Cerebellar nuclear complex (tissue), 1 donor: ENCODE data around the gene GPR55.
"Not testable (repeated sequence)": the region's sequence is repeated elsewhere in the genome, so short reads cannot be mapped to it uniquely, and the experiment has no call there.

Experiments
- DNase-seq, 2 experiments: peaks; one replicate each; lab custom pipeline; 2025; lab: John Stamatoyannopoulos, UW

Gene GPR55, protein sequence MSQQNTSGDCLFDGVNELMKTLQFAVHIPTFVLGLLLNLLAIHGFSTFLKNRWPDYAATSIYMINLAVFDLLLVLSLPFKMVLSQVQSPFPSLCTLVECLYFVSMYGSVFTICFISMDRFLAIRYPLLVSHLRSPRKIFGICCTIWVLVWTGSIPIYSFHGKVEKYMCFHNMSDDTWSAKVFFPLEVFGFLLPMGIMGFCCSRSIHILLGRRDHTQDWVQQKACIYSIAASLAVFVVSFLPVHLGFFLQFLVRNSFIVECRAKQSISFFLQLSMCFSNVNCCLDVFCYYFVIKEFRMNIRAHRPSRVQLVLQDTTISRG

DNA sequence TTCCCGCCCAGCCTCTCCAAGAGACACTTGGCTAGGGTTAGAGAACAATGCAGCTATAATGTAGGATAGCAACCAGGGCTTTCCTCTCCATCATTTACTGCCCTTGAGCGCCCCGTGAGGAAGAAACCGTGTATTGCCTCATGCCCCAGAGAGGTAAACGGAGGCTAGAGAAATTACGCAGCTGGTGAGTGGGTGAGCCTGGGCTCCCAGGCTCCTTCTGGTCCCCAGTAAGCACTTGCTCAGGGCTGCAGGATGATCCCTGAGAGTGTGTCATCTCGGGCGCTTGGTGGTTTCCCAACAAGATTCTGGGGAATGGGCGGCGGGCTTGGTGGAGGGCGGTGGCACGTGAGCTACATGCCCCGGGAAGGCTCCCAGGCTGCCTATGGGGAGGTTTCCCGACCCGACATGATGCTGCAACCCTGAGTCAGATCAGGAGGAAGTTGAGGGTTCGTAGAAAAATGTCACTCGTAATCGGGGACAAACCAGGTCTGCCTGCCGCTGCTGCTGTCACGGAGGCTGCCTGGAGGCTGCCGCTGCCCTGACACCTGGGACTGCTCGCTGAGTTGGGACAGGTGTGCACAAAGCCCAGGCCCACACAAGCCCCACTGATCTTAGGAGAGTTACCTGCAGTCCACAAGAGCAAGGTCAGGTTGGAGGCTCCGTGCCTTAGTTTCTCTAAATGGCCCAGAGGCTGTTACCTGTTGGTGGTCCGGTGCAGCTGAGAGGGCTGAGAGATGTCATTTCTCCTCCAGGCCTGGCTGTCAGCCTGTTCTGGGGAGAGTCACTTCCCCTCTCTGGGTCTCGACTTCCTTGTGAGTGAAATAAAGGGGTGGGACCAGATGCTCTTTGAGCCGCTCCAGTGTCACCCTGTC is at the start of gene GPR55:
TSS of gene GPR55 (minus strand) at position 773 of the 872 bp plus-strand sequence. CDS start 14,280 bp downstream, outside the sequence.
- no peak for DNase-seq

DNA sequence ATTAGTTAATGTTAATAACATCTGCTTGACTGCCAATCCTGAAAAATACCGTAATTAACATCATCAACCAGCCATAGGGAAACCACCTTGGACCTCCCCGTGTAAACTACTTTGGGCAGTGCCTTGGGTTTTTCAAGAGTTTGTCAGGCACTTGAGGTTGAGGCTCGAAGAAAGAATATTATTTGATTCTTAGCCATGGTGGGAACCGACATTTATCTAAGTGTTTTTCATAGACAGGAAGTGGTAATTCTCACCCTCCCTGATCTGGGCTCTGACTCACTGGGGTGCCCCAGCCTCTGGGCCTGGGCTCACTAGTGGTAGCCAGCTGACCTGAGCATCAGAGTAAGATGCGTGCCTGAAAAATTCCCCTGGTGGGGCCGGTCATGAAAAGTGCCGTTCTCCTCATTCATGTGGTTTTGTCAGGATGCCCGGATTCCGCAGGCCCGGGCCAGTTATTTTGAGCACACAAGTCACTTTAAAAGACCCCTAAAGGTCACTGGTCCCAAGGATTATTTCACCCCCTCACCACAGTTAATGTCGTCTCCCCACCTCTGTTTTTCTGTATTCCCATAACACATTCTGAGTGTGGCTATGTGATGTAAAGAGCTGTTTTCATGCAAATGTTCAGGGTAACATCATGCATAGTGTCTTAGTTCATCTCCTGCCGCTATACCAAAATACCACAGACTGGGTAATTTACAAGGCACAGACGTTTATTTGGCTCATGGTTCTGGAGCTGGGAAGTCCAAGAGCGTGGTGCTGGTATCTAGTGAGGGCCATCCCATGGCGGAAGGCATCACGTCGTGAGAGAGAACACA is 49.3 kb upstream of the GPR55 start:
- DNase-seq, result no peak

DNA sequence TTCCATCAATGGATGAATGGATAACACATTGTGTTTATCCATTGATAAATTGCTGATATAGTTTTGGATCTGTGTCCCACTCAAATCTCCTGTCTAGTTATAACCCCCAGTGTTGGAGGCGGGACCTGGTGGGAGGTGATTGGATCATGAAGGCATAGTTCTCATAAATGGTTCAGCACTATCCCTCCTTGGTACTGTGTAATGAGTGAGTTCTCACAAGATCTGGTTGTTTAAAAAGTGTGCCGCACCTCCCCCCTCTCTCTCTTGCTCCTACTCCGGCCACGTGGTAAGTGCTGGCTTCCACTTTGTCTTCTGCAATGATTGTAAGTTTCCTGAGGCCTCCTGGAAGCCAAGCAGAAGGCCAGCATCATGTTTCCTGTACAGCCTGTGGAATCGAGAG is 47.0 kb upstream of the GPR55 start:
- DNase-seq, result no peak

DNA sequence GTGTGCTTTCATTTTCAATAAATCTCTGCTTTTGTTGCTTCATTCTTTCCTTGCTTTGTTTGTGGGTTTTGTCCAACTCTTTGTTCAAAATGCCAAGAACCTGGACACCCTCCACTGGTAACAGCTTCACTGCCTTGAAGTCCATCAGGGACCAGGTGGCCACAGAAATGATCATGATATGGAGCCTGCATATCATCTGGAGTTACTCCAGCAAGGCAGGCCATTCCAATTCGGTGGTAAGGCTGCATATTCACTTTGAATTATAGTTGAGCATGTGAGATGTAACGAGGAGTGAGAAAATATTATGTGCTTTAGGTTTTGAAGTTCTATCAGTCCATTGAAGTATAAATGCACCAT is 44.6 kb upstream of the GPR55 start:
- no peak for DNase-seq

DNA sequence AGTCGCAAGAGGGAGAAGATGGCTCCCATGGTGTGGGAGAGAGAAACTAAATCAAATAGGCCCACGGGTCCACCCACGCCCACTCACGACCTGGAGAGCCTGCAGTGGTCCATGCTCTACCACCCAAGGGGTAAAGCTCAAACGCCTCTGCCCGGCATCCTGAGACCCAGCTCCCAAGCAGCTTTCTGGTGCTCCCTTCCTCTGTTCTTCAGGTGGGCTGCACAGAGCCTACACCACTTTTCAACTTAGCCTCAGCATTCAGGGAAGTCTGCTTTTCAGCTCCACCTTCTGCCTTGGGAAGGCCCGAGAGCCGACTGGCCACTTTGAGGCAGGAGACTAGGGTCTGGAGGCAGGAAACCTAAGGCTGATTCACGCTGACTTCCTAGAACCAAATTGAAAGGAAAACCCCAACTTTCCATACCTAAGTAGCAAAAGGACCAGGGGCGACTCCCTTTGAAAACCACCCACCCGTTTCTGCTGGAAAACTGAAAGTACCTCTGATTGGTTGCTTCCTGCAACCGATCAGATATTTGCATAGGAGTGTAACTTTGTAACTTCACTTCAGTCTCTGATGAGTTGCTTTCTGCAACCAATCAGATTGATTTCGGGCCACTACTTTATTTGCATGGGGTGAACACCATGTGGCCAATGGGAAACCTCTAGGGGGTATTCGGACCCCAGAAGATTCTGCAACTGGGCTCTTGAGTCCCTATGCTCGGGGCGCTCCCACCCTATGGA is 44.0 kb upstream of the GPR55 start:
- no peak for DNase-seq

DNA sequence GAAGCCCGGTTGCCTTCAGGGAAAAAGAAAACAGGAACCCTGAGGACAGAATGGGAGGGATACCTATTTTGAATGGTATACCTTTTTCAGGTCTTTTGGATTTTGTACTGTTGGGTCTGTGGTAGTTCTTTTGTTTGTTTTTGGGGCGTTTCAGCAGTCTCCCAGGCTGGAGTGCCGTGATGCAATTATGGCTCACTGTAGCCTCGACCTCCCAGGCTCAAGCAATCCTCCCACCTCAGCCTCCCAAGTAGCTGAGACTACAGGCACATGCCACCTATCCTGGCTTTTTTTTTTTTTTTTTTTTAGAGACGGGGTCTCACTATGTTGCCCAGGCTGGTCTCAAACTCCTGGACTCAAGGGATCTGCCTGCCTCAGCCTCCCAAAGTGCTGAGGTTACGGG is 43.3 kb upstream of the GPR55 start:
- not testable (repeated sequence) for DNase-seq

DNA sequence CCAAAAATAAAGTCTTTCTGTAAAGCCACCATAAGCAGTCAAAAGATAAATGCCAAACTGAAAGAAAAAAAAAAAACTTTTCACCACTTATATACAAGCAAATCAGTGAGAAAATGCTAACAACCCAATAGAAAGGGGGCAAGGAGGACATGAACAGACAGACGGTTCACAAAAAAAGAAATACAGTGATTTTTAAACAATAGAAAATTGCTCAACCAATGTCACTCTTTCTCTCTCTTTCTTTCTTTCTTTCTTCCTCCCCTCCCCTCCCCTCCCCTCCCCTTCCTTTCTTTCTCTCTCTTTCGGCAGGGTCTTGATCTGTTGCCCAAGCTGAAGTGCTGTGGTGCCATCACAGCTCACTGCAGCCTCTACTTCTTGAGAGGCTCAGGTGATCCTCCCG is 42.1 kb upstream of the GPR55 start:
- DNase-seq, result no peak

DNA sequence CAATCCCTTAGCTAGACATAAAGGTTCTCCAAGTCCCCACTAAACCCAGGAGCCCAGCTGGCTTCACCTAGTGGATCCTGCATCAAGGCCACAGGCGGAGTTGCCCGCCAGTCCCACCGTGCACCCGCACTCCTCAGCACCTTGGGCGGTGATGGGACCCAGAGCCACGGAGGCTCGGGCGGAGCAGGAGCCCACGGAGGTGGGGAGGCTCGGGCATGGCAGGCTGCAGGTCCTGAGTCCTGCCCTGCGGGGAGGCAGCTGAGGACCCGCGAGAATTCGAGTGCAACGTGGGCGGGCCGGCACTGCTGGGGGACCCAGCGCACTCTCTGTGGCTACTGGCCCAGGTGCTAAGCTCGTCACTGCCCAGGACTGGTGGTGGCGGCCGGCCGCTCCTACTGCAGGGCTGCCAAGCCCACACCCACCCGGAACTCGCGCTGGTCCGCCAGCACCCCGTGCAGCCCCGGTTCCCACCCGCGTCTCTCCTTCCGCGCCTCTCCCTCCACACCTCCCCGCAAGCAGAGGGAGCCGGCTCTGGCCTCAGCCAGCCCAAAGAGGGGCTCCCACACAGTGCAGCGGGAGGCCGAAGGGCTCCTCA is 39.2 kb upstream of the GPR55 start:
- no peak for DNase-seq

DNA sequence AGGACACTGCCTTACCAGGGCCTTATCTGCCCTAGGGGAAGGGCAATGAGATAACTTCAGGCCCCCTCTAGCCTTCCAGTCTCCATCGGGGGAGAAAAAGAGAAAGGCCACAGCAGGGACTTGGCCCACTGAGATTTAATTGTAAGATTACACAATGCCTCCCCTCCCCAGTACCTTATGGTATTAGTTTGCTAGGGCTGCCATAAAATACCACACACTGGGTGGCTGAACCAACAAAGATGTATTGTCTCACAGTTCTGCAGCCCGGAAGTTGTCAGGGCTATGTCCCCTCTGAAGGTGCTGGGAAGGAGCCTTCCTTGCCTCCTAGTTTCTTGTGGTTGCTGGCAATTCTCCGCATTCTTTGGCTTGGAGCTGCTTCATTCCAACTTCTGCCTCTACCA is 36.0 kb upstream of the GPR55 start:
- no peak for DNase-seq

DNA sequence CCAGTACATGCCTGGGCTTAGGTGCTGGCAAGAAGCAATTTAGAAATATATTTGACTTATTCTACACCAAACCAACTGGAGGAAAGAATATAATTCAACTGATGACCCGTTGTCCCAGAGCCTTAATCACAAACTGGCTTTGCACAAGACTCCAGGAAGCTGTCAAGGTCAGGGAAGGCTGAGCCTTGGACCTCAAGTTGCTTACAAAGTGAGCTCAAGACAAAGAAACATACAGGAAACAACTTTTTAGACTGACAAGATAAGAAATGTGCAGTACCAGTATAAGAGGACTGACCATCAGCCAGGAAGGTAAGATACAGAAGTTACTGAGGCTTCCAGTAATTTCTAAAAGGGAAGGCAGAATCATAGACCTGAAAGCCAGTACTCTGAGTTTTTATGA is 35.0 kb upstream of the GPR55 start:
- no peak for DNase-seq

DNA sequence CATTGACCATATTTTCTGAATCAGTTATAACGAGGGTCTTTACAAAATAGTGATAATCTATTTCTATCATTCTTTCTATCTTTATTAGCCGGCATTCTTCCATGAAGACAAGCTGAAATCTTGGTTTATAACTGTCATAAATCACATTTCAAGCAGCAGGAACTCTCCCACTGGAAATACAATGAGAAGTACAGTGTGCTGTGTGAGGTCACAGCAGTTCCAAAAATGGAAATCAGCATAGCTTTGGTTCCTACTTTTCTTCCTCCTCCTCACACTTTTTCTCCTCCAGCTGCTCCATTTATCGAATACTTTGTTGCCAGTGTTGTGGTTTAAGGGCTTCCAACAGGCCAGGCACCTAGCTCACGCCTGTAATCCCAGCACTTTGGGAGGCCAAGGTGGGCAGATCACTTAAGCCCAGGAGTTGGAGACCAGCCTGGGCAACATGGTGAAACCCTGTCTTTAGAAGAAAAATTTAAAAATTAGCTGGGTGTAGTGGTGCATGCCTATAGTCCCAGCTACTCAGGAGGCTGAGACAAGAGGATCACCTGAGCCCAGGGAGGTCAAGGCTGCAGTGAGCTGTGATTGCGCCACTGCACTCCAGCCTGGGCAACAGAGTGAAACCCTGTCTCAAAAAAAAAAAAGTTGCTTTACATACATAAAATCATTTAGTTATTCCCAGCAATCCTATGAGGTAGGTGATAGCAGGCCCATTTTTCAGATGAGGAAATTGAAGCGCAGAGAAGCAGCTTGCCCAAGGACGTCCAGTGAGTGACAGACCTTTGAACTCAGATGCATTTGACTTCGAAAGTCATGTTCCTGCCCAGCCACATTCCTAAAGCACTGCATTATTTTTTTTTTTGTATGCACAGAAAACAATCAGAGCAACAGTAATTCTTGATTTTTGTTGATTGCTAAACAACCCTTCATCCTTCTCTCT is 34.0 kb upstream of the GPR55 start:
- DNase-seq, result no peak

DNA sequence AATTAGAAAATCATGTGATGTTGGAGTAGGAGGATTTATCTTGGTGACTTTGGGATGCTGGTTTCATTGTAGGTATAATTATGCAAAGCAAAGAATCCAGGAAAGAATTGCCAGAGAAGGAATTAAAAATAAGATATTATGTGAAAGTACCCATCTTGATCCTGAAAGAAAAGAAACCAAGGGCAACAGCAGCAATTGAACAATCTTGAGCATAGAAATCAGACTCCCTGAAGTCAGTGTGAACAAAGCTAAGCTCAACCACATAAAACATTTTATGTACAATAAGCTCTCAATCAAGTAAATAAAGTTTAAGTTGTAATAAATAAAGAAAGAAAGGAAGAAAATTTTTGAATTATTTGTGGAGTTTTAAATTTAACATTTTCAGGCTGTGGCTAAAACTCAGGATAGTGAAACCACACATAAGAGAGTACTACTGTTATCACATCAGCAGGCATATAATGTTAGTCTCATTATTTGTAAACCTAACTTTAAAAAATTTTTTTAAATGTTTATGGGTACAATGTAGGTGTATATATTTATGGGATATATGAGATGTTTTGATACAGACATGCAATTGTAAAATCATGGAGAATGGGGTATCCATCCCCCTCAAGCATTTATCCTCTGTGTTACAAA is 32.8 kb upstream of the GPR55 start:
- DNase-seq, result no peak

DNA sequence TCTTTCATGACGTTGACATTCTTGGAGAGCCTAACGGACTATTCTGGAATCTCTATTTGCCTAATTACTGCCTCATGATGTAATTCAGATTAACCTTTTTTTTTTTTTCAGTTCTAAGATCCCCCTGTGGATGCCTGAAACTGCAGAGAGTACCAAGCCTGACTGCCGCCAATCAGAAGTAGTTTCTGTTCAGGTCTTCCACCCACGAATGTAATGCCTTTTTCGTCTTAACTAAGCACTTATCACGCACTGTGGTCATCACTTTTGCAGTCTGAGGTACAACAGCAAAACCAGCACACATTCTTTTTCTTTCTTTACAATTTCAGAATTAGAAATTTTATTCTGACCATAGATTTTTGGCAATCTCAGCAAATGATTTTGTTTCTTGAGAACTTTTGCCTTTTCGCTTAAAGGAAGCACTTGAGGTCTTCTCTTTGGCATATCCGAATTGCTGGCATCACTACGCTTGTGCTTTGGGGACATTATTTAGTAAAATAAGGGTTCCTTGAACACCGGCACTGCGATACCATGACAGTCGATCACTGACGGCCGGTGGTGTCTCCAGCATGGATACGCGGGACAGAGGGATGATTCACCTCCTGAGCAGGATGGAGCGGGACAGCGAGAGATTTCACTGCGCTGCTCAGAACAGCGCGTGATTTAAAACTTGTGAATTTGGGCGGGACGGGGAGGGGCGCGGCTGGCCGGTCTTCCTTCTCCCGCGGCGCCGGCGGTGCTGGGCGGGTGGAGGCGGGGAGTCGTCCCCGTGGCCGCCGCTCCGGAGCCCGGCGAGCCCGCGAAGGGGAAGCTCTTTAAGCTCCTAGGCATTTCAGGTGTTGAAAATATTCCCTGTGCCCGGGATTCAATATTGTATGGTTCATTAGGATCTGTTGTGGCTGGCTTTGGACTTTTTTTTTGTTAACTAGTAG is 32.0 kb upstream of the GPR55 start:
- DNase-seq, result no peak

DNA sequence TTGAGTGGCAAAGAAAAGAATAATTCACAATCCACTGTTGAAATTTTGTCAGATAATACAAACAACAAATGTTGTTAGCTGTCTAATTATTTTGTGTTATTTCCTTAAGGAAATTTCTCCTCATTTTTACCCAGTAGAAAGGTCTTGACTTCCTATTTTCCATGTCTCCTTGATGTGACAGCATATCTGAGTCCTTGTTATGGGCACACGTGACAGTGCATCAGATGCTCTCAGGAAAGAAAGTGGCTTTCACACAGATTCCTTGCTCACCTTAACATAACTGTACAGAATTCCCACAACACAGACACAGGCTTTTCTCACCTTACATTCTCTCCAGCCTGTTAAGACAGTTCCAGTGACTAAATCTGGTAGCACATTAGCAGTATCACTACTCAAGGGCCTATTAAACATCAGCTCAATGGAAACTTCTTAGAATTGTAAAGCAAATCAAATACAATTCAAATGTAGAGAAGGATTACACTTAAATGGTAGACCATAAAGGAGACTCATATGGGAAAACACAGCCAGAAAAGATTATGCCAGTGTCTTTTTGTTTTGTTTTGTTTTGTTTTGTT is 30.2 kb upstream of the GPR55 start:
- DNase-seq, result no peak

DNA sequence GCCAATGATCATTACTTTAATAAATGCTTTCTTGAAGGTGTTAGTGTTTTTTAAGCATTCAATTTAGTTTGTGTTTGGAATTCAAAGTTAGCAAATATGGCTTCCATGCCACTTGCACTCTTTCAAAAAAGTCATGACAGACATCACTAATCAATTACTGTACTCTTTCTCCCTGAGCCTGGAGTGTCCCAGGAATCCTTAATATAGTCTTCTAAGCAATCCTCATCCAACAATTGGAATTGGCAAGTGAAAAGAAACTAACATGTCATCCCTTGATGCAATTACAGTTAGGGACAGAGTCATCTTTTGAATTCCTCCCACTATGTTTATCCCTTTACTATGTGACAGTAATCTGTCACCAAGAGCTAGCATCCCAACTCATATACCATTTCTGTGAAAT is 29.7 kb upstream of the GPR55 start:
- DNase-seq, result no peak

DNA sequence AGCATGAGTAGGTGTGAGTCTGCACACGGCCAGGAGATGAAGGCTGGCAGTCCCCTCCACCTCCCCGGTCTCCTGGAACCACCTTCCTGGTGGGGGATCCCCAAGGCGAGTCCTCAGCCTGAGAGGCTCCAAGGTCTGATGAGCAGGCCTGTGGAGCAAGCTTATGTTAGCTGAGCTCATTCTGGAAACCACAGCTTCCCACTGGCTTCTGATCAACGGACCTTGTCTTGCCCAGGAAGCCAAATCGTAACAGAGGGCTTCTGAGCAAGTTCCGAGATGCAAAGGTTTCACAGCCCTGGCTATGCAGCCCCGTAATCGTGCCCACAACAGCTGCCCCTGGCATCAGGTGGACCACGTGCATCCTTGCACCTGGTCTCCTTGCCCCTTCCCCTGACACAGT is 28.8 kb upstream of the GPR55 start:
- DNase-seq, result no peak

DNA sequence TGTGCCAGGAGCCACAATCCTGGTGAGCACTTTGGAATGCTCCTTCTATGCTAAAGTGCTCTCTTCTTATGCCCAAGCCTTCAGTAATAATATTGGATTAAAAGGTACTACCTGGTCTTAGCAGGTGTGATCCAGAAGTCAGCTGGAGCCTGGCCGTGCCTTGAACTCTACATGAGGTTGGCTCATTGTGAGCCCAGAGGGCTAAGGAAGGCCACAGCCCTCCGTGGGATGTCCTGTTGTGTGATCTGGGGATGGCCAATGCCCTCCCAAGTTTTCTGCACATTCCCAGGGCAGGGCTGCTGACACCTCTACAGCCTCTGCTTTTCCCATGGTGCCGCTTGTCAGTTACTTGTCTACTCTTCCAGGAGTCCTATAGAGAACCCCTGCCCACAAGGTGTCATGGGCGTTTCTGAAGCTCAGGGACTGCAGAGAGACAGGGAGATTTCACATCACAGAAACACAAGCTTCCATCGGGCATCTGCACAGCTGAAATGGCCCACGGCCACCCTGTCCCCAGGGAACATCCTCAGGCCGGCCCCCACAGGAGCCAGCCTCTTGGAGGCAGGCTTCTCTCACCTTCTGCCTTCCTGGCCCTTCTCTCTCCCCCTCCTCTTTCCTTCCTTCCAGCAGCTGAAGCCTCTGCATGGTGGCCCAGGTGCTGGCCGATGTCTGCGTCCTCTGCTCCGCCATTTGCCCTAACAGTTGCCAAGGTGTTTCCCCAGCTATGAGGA is 27.3 kb upstream of the GPR55 start:
- DNase-seq, result no peak

DNA sequence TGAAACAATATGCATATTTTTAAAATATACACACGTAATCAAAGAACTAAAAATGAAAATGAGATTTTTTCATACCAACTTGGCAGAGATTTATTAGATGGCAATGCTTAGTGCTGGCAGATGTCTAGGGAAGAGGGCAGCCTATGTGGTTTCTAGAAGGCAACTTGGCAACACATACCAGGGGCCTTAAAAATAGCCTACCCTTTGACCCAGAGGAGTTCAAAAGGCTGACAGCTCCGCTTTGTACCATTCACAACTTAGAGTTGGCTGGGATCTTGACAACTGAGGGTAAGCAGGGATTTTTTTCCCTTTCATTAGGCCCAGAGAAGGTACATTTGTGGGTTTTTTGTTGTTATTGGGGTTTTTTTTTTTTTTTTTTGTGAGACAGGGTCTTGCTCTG is 26.4 kb upstream of the GPR55 start:
- no peak for DNase-seq
